Kasumi-1 (cell line): Measurements from ENCODE around the gene RPS6KC1.
"Not testable (repeated sequence)": the region's sequence is repeated elsewhere in the genome, so short reads cannot be mapped to it uniquely, and the experiment has no call there.

ENCODE experiments used
- DNase-seq, 2 experiments: peaks; one replicate each; lab custom pipeline; 2025; lab: John Stamatoyannopoulos, UW

The RPS6KC1 gene

DNA sequence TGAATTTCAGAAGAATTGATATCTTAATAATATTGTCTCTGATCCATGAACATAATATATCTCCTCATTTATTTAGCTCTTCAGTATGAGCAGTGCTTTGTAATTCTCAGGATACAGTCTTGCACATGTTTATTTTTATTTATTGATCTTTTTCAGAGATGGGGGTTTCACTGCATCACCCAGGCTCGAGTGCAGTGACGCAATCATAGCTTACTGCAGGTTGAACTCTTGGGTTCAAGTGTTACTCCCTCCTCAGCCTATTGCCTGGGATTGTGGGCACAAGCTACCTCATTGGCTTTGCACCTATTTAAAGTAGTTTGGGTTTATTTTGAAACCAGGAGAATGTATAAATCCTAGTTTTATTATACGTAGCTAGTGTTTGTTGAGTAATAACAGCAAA is 4.7 kb downstream of the RPS6KC1 start:
- DNase-seq = no peak

DNA sequence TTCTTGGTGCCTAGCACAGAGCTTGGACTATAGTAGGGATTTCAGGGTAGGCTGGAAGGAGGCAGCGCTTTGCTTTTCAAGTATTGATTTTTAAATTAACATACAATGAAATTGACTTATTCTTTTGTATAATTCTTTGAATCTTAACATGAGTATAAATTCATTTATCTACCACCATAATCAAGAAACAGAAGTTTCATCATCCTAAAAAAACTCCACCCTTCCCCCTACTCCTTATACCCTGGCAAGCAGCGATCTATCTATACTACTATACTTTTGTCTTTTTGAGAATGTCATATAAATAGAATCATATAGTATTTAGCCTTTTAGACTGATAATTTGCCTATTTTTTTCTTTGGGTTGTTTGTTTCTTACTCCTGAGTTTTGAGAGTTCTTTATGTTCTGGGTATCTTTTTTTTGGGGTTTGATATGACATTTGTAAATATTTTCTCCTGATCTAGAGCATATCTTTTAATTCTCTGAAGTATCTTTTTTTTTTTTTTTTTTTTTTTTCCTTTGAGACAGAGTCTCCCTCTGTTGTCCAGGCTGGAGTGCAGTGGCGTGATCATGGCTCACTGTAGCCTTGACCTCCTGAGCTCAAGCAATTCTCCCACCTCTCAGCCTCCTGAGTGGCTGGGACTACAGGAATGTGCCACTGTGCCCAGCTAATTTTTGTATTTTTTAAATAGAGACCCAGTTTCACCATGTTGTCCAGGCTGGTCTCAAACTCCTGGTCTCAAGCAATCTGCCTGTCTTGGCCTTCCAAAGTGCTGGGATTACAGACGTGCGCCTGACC is 6.4 kb downstream of the RPS6KC1 start:
- no peak for DNase-seq

GRCh38 chr1:213060836-213061235 is 9.8 kb downstream of the RPS6KC1 start:
- DNase-seq = no peak

GRCh38 chr1:213061263-213061662 is 10.2 kb downstream of the RPS6KC1 start:
- no peak for DNase-seq

- DNase-seq = no peak
Observed at GRCh38 chr1:213065800-213066199, 14.8 kb downstream of the RPS6KC1 start.

DNA sequence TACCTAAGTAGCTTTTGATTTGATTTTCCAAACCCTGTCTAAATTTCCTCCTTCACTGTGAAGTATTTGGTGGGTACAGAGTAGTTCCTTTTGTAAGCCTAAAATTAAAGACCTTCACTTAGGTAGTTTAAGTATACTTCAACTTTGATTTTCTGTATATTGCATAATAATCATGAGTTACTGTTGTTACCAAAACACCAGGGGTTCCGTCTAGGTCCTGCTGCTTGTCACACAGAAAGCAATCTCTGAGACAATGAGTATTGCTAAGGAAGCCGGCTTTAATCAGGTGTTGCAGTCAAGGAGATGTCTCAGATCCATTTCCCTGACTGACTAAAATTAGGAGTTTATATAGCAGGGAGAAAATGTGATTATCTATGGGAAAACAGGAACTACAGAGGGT is 15.3 kb downstream of the RPS6KC1 start:
- no peak for DNase-seq

GRCh38 chr1:213067352-213067751 is 16.3 kb downstream of the RPS6KC1 start:
- DNase-seq = no peak

- DNase-seq = peak; percentile 12 to 26
Observed at GRCh38 chr1:213070406-213070805, 19.4 kb downstream of the RPS6KC1 start.

GRCh38 chr1:213075725-213076124 is 24.7 kb downstream of the RPS6KC1 start:
- DNase-seq = no peak

- DNase-seq = no peak
Observed at GRCh38 chr1:213082420-213083111, 31.5 kb downstream of the RPS6KC1 start.

GRCh38 chr1:213083112-213083445 is 32.0 kb downstream of the RPS6KC1 start:
- DNase-seq = no peak

DNA sequence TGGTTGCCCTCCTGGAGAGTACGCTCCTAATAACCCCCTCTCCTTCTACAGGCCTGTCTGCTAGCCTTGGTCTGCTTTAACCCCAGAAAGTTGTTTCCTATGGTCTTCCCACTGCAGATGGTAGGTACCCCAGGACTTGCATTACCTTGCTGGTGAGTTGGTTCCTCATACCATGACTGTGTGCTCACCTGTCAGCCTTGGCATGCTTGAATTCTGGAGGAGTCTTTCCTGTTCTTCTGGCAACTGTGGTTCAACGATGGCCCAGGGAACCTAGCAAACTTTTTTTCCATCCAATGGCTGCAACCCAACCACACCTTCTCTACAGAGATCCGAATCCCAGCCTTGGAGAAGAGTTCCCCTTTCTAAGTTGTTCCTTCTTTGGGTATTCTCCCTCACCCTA is 36.9 kb downstream of the RPS6KC1 start:
- no peak for DNase-seq

GRCh38 chr1:213089924-213090677 is 39.1 kb downstream of the RPS6KC1 start:
- DNase-seq = no peak

- DNase-seq = no peak
Observed at GRCh38 chr1:213094446-213094845, 43.4 kb downstream of the RPS6KC1 start.

DNA sequence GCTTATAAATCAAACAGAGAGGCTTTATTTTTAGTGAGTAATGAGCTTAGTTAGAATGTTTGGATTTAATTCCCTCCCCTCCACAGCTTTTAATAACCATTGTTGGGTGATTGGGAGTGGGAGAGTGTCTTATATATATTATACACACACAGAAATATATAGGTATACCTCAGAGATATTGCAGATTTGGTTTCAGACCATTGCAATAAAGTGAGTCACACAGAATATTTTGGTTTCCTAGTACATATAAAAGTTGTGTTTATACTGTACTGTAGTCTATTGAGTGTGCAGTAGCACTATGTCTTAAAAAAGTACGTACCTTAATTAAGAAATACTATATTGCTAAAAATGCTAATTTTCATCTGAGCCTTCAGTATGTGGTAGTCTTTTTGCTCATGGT is 44.4 kb downstream of the RPS6KC1 start:
- no peak for DNase-seq

GRCh38 chr1:213099682-213100399 is 48.8 kb downstream of the RPS6KC1 start:
- no peak for DNase-seq

DNA sequence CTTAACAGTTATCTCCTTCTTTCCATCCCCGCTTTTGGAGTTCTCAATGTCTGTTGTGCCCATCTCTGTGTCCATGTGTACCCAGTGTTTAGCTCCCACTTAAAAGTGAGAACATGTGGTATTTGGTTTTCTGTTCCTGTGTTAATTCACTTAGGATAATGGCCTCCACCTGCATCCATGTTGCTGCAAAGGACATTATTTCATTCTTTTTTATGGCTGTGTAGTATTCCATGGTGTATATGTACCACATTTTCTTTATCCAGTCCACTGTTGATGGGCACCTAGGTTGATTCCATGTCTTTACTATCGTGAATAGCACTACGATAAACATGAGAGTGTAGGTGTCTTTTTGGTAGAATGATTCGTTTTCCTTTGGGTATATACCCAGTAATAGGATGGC is 49.5 kb downstream of the RPS6KC1 start:
- DNase-seq = not testable (repeated sequence)

DNA sequence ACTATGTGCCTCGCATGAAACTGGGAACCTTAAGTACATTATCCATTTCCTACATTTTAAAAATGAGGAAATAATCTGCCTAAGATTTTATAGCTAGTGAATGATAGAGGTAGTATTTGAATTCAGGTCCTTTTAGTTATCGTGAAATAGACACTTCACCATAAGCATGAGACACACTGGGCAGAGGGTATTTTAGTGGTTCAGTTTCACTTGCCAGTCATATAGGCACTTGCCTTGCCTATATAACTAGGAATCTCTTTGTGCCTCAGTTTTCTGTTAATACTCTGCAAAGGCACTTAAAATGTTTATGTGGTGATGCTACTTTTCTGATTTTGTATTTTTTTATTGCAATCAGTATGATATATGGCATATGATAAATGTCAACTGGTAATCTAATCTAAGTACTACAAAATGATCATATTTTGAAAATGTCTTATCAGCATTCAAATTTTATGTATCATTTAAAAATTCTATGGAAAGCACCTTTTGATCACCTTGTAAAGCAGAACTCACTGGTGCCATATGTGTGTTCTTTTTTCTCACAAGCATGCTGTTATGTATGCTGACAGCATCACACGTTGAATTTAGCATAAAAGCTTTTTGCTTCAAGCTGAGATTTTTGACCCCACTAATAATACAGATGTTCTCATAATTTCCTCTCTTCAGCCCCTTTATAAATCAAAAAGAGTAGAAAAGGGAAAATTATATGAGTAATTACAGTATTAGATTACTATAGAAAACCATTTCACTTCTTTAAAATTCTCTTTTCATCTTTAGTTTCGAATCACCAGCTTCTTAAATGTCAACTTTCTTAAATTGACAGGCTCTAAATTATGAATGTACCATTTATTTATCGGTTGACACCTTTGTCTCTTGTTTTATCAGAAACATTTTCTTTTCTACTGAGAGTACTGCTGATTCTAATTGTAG is 52.6 kb downstream of the RPS6KC1 start:
- DNase-seq = no peak

- DNase-seq = no peak
Observed at GRCh38 chr1:213104604-213105003, 53.6 kb downstream of the RPS6KC1 start.

DNA sequence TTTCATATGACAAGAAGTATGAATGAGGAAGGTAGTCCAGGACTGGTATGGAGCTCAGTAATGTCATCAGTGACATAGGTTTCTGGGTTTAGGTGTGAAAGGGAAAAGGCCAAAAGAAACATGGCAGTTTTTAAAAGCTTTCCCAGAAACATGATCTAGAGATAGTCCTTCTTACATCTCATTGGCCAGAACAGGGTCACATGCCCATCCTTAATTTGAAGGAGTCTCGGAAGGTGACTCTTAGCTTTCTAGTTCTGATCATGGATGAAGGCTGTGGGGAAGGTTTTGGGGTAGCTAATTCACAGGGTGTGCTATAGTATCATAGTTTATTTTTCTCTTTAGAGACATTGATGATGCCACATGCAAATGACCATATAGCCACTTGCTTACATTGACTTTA is 55.3 kb downstream of the RPS6KC1 start:
- DNase-seq = no peak

DNA sequence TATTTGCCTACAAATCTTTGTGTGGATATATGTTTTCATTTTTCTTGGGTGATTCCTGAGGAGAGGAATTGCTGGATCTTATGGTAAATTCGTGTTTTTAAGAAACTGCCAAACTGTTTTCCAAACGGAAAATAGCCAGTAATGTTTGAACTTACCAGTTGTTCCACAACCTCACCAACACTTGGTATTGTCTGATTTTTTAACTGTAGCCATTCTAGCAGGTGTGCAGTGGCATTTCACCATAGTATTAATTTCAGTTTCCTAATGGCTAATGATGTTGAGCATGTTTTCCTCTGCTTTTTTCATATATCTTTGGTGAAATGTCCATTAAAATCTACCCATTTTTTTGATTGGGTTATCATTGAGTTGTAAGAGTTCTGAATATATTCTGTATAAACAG is 56.6 kb downstream of the RPS6KC1 start:
- no peak for DNase-seq
